ENCODE results near the gene LRRC2. TPM values are rescaled to one million over a fixed set of nuclear protein-coding genes. Genes with fewer than 3 reads are reported as not detected.

The LRRC2 gene
- total and polyA plus RNA-seq, 2 of the 13 experiments (the other 11 are each of a cell fraction or from before 2014, with no cell fraction given) = 0.27 to 0.58 TPM

- TF ChIP-seq ZNF639 (CRISPR knock-in tag; conservative IDR thresholded peaks at IDR 0.05) (no peak), ZSCAN21 (CRISPR knock-in tag; IDR thresholded peaks at IDR 0.05; ENCODE audit: borderline replicate concordance) (no peak), ZBTB7B (CRISPR knock-in tag; IDR thresholded peaks at IDR 0.05) (0 out of 2 replicates have a peak, but pooled peaks have one; percentile 49), ZBTB42 (CRISPR knock-in tag; IDR thresholded peaks at IDR 0.05) (0 out of 2 replicates have a peak, but pooled peaks have one; percentile 67), NFIC (IDR thresholded peaks at IDR 0.05; ENCODE audit: low read length) (no peak), ATF7-NPFF (CRISPR knock-in tag; IDR thresholded peaks at IDR 0.05; ENCODE audit: low read depth) (0 out of 2 replicates have a peak, but pooled peaks have one; percentile 22), PATZ1 (CRISPR knock-in tag; IDR thresholded peaks at IDR 0.05) (peak; percentile 56), MIXL1 (CRISPR knock-in tag; IDR thresholded peaks at IDR 0.05) (no peak), CCDC6 (CRISPR knock-in tag; IDR thresholded peaks at IDR 0.05) (peak; percentile 18; the same call in 1 of the 2 replicates), ZBTB40 (IDR thresholded peaks at IDR 0.05) (no peak), ZBTB40 (CRISPR knock-in tag; IDR thresholded peaks at IDR 0.05) (peak; percentile 49; the same call in 1 of the 2 replicates), ZNF589 (CRISPR knock-in tag; conservative IDR thresholded peaks at IDR 0.05) (no peak), ZNF12 (CRISPR knock-in tag; IDR thresholded peaks at IDR 0.05) (peak; percentile 40; the same call in 1 of the 2 replicates), ZNF383 (CRISPR knock-in tag; IDR thresholded peaks at IDR 0.05; ENCODE audit: borderline replicate concordance) (no peak), KDM4B (CRISPR knock-in tag; IDR thresholded peaks at IDR 0.05) (no peak; the same call in 1 of the 2 replicates), SKI (IDR thresholded peaks at IDR 0.05; ENCODE audit: partially characterized antibody) (no peak), SIN3A (IDR thresholded peaks at IDR 0.05; ENCODE audit: borderline replicate concordance, low read depth, low read length) (0 out of 2 replicates have a peak, but pooled peaks have one; percentile 18)
These were observed at the start of gene LRRC2 (continued) for GRCh38 chr3:46566040-46566641.

All from HepG2 (cell line).